ENCODE measurements around the gene USP6.
"Not testable (repeated sequence)": the region's sequence is repeated elsewhere in the genome, so short reads cannot be mapped to it uniquely, and the experiment has no call there.

USP6 gene

GRCh38 chr17:5138616-5139457, 23.0 kb downstream of the USP6 start:
- H2AFZ ChIP-seq (ENCODE audit: low read length) = no peak overlapping the region
- no peaks in the 10 kb centered on the region for H3F3A ChIP-seq (ENCODE audit: insufficient read depth, low read length)
- 0 out of 2 replicates have a peak, but pooled peaks cover 3% of the 10 kb centered on the region for H3K27me3 ChIP-seq (ENCODE audit: insufficient read depth, low read length)
- no peaks in the 10 kb centered on the region for H3K79me2 ChIP-seq (ENCODE audit: insufficient read depth, low read length)
- H3K4me3 ChIP-seq (ENCODE audit: low read depth, low read length, poor library complexity, severe bottlenecking) = no peak overlapping the region
- no peak overlapping the region for H3K27ac ChIP-seq (ENCODE audit: low read depth, low read length, poor library complexity, severe bottlenecking)
- no peaks in the 10 kb centered on the region for H3K9me2 ChIP-seq (ENCODE audit: low read depth, low read length)
- H3K4me1 ChIP-seq (ENCODE audit: insufficient read depth, low read length, severe bottlenecking) = no peaks in the 10 kb centered on the region
- H3K9me3 ChIP-seq (ENCODE audit: low read length) = no peaks in the 10 kb centered on the region
- no peaks in the 10 kb centered on the region for H3K36me3 ChIP-seq (ENCODE audit: insufficient read depth, low read length)
- H3K4me2 ChIP-seq (ENCODE audit: low read length) = no peak overlapping the region
- H4K20me1 ChIP-seq (ENCODE audit: insufficient read depth, low read length) = no peaks in the 10 kb centered on the region
- TF ChIP-seq CTCF (IDR thresholded peaks at IDR 0.05; ENCODE audit: low read length) (no peak), EZH2 (IDR thresholded peaks at IDR 0.05; ENCODE audit: borderline replicate concordance, low read length) (no peak)
- H3K9ac ChIP-seq (ENCODE audit: low read length) = no peak overlapping the region

- H3K9ac ChIP-seq (ENCODE audit: low read length) = no peak overlapping the region
- no peaks in the 10 kb centered on the region for H3F3A ChIP-seq (ENCODE audit: insufficient read depth, low read length)
- H3K27me3 ChIP-seq (ENCODE audit: insufficient read depth, low read length) = 0 out of 2 replicates have a peak, but pooled peaks cover 3% of the 10 kb centered on the region
- H4K20me1 ChIP-seq (ENCODE audit: insufficient read depth, low read length) = no peaks in the 10 kb centered on the region
- H3K27ac ChIP-seq (ENCODE audit: low read depth, low read length, poor library complexity, severe bottlenecking) = no peak overlapping the region
- H3K36me3 ChIP-seq (ENCODE audit: insufficient read depth, low read length) = no peaks in the 10 kb centered on the region
- H3K9me3 ChIP-seq (ENCODE audit: low read length) = no peaks in the 10 kb centered on the region
- H3K9me2 ChIP-seq (ENCODE audit: low read depth, low read length) = no peaks in the 10 kb centered on the region
- no peak overlapping the region for H3K4me3 ChIP-seq (ENCODE audit: low read depth, low read length, poor library complexity, severe bottlenecking)
- H2AFZ ChIP-seq (ENCODE audit: low read length) = no peak overlapping the region
- no peak overlapping the region for H3K4me2 ChIP-seq (ENCODE audit: low read length)
- H3K79me2 ChIP-seq (ENCODE audit: insufficient read depth, low read length) = no peaks in the 10 kb centered on the region
- TF ChIP-seq CTCF (IDR thresholded peaks at IDR 0.05; ENCODE audit: low read length) (no peak), EZH2 (IDR thresholded peaks at IDR 0.05; ENCODE audit: borderline replicate concordance, low read length) (no peak)
- H3K4me1 ChIP-seq (ENCODE audit: insufficient read depth, low read length, severe bottlenecking) = no peaks in the 10 kb centered on the region
Observed at GRCh38 chr17:5139458-5139732, 23.6 kb downstream of the USP6 start.

- H3F3A ChIP-seq (ENCODE audit: insufficient read depth, low read length); H3K27ac ChIP-seq (ENCODE audit: low read depth, low read length, poor library complexity, severe bottlenecking); H3K4me3 ChIP-seq (ENCODE audit: low read depth, low read length, poor library complexity, severe bottlenecking); H2AFZ ChIP-seq (ENCODE audit: low read length); H4K20me1 ChIP-seq (ENCODE audit: insufficient read depth, low read length); H3K4me1 ChIP-seq (ENCODE audit: insufficient read depth, low read length, severe bottlenecking); H3K9me2 ChIP-seq (ENCODE audit: low read depth, low read length); H3K4me2 ChIP-seq (ENCODE audit: low read length); H3K9me3 ChIP-seq (ENCODE audit: low read length); H3K9ac ChIP-seq (ENCODE audit: low read length); H3K79me2 ChIP-seq (ENCODE audit: insufficient read depth, low read length); H3K36me3 ChIP-seq (ENCODE audit: insufficient read depth, low read length); H3K27me3 ChIP-seq (ENCODE audit: insufficient read depth, low read length): not testable (repeated sequence)
Observed at GRCh38 chr17:5142877-5143276, 27.0 kb downstream of the USP6 start.

- H3K9me2 ChIP-seq (ENCODE audit: low read depth, low read length); H3K9ac ChIP-seq (ENCODE audit: low read length); H3K36me3 ChIP-seq (ENCODE audit: insufficient read depth, low read length): not testable (repeated sequence)
Observed at GRCh38 chr17:5146122-5146521, 30.3 kb downstream of the USP6 start.

GRCh38 chr17:5160702-5161101, 44.9 kb downstream of the USP6 start:
- not testable (repeated sequence) for H3F3A ChIP-seq (ENCODE audit: insufficient read depth, low read length); H3K36me3 ChIP-seq (ENCODE audit: insufficient read depth, low read length); H2AFZ ChIP-seq (ENCODE audit: low read length); H3K4me3 ChIP-seq (ENCODE audit: low read depth, low read length, poor library complexity, severe bottlenecking); H4K20me1 ChIP-seq (ENCODE audit: insufficient read depth, low read length); H3K27me3 ChIP-seq (ENCODE audit: insufficient read depth, low read length); H3K9me3 ChIP-seq (ENCODE audit: low read length); H3K9me2 ChIP-seq (ENCODE audit: low read depth, low read length); H3K9ac ChIP-seq (ENCODE audit: low read length); H3K79me2 ChIP-seq (ENCODE audit: insufficient read depth, low read length); H3K4me2 ChIP-seq (ENCODE audit: low read length); H3K4me1 ChIP-seq (ENCODE audit: insufficient read depth, low read length, severe bottlenecking); H3K27ac ChIP-seq (ENCODE audit: low read depth, low read length, poor library complexity, severe bottlenecking)

More at GRCh38 chr17:5146122-5146521, 30.3 kb downstream of the USP6 start:
- H2AFZ ChIP-seq (ENCODE audit: low read length); H3K9me3 ChIP-seq (ENCODE audit: low read length); H3F3A ChIP-seq (ENCODE audit: insufficient read depth, low read length); H3K27ac ChIP-seq (ENCODE audit: low read depth, low read length, poor library complexity, severe bottlenecking); H3K27me3 ChIP-seq (ENCODE audit: insufficient read depth, low read length); H3K4me1 ChIP-seq (ENCODE audit: insufficient read depth, low read length, severe bottlenecking); H3K4me3 ChIP-seq (ENCODE audit: low read depth, low read length, poor library complexity, severe bottlenecking); H3K79me2 ChIP-seq (ENCODE audit: insufficient read depth, low read length); H3K4me2 ChIP-seq (ENCODE audit: low read length); H4K20me1 ChIP-seq (ENCODE audit: insufficient read depth, low read length): not testable (repeated sequence)

- not testable (repeated sequence) for H3K9me2 ChIP-seq (ENCODE audit: low read depth, low read length); H3K4me1 ChIP-seq (ENCODE audit: insufficient read depth, low read length, severe bottlenecking); H3K36me3 ChIP-seq (ENCODE audit: insufficient read depth, low read length); H3F3A ChIP-seq (ENCODE audit: insufficient read depth, low read length); H3K79me2 ChIP-seq (ENCODE audit: insufficient read depth, low read length); H4K20me1 ChIP-seq (ENCODE audit: insufficient read depth, low read length); H3K9me3 ChIP-seq (ENCODE audit: low read length); H3K9ac ChIP-seq (ENCODE audit: low read length); H3K4me2 ChIP-seq (ENCODE audit: low read length); H2AFZ ChIP-seq (ENCODE audit: low read length); H3K4me3 ChIP-seq (ENCODE audit: low read depth, low read length, poor library complexity, severe bottlenecking); H3K27ac ChIP-seq (ENCODE audit: low read depth, low read length, poor library complexity, severe bottlenecking); H3K27me3 ChIP-seq (ENCODE audit: insufficient read depth, low read length)
Observed at GRCh38 chr17:5161793-5162192, 46.0 kb downstream of the USP6 start.

Measured in OCI-LY1 (cell line).